D721Med (cell line): ENCODE measurements around the gene PRKCSH.
"Not testable (repeated sequence)": the region's sequence is repeated elsewhere in the genome, so short reads cannot be mapped to it uniquely, and the experiment has no call there.

Experiments used
- DNase-seq: peaks from one replicate; pipeline ENCODE4 v3.0.0; 2011; ENCODE audit warnings: low spot score; ENCODE audit not compliant: insufficient read length
- FAIRE-seq: peaks from 2 replicates; lab custom pipeline; 2011; peaks lifted over from hg19 to GRCh38; lab: Jason Lieb, UNC
- CTCF ChIP-seq: IDR thresholded peaks from 2 replicates; pipeline ENCODE4 v1.5.1; 2012; ENCODE audit warnings: mild to moderate bottlenecking, control low read depth; ENCODE audit not compliant: insufficient read depth; ENCODE audit errors: missing control alignments

PRKCSH gene

GRCh38 chr19:11460207-11460606 lies 24.8 kb downstream of the PRKCSH start:
- FAIRE-seq (no peak), DNase-seq (no peak)
- TF ChIP-seq CTCF = peak; percentile 27

- DNase-seq (no peak), FAIRE-seq (no peak)
- TF ChIP-seq CTCF = no peak
Measured at GRCh38 chr19:11461453-11461852, 26.0 kb downstream of the PRKCSH start.

- DNase-seq (no peak), FAIRE-seq (no peak)
- no peak for TF ChIP-seq CTCF
Measured at GRCh38 chr19:11463391-11463790, 28.0 kb downstream of the PRKCSH start.

GRCh38 chr19:11464333-11465265 lies 29.2 kb downstream of the PRKCSH start:
- no peak for DNase-seq
- FAIRE-seq = no peak
- TF ChIP-seq CTCF = no peak

GRCh38 chr19:11465600-11465999 lies 30.2 kb downstream of the PRKCSH start:
- DNase-seq (no peak), FAIRE-seq (no peak)
- no peak for TF ChIP-seq CTCF

GRCh38 chr19:11468266-11468845 lies 32.9 kb downstream of the PRKCSH start:
- FAIRE-seq, DNase-seq: not testable (repeated sequence)

- TF ChIP-seq CTCF = no peak
- DNase-seq (no peak), FAIRE-seq (no peak)
Measured at GRCh38 chr19:11473725-11474124, 38.3 kb downstream of the PRKCSH start.

- DNase-seq, FAIRE-seq: not testable (repeated sequence)
Measured at GRCh38 chr19:11475343-11475742, 39.9 kb downstream of the PRKCSH start.
